Heart right ventricle (tissue), 16 donors: Measurements from ENCODE around the gene TMEM95. TPM values are rescaled to one million over a fixed set of nuclear protein-coding genes. Genes with fewer than 3 reads are reported as not detected.

Source experiments
- ATAC-seq, 8 donors: fragments of 200-7000 bp; cut with Tn5 transposase; one replicate each; pipeline ENCODE4 v1.9.1; 2020; ENCODE audit warnings: mild to moderate bottlenecking in 8 of 8, moderate library complexity in 8 of 8, moderate number of reproducible peaks in 1 of 8
- DNase-seq, 2 donors: peaks; one replicate each; pipeline ENCODE4 v3.0.0-alpha.2; 2020
- H3K27ac ChIP-seq, 10 donors: fragments of 200-600 bp; sonication (generic) in 2 of 10; one replicate each; pipeline versions ENCODE4 v1.5.0 to v1.8.0; 2020 to 2022; ENCODE audit warnings: mild to moderate bottlenecking in 3 of 10
- H3K27me3 ChIP-seq, 7 donors: fragments of 200-600 bp; one replicate each; pipeline ENCODE4 v1.8.0; 2021 to 2022; ENCODE audit warnings: mild to moderate bottlenecking in 2 of 7
- H3K36me3 ChIP-seq, 9 donors: fragments of 200-600 bp; sonication (generic) in 1 of 9; one replicate each; pipeline versions ENCODE4 v1.5.0 to v1.8.0; 2020 to 2022; ENCODE audit warnings: mild to moderate bottlenecking in 2 of 9
- H3K4me1 ChIP-seq, 9 donors: fragments of 200-600 bp; sonication (generic) in 1 of 9; one replicate each; pipeline versions ENCODE4 v1.5.0 to v1.8.0; 2020 to 2022; ENCODE audit warnings: mild to moderate bottlenecking in 4 of 9
- H3K4me3 ChIP-seq, 10 donors: fragments of 200-600 bp; sonication (generic) in 2 of 10; one replicate each; pipeline versions ENCODE4 v1.5.0 to v1.8.0; 2020 to 2022; ENCODE audit warnings: mild to moderate bottlenecking in 7 of 10, moderate library complexity in 2 of 10
- H3K9me3 ChIP-seq, 11 donors: fragments of 200-600 bp in 10 of 11; sonication (generic) in 2 of 11; one replicate each; pipeline versions ENCODE4 v1.5.0 to v1.8.0; 2013 to 2022; ENCODE audit warnings: mild to moderate bottlenecking in 2 of 11, control low read depth in 1 of 11, moderate library complexity in 1 of 11
- CTCF ChIP-seq, 9 donors: fragments of 200-600 bp; sonication (generic) in 2 of 9; IDR thresholded peaks; one replicate each; pipeline versions ENCODE4 v1.5.0 to v1.8.0; 2021 to 2022; ENCODE audit warnings: antibody characterized with exemption in 9 of 9, mild to moderate bottlenecking in 5 of 9, moderate library complexity in 1 of 9
- WGBS, 2 donors: extraction: QIAGEN DNeasy Blood & Tissue Kit; methylation state at CpG; one replicate each; pipeline ENCODE4 v1.1.7; 2013; ENCODE audit warnings: inconsistent platforms in 1 of 2; 5-methylcytosine and 5-hydroxymethylcytosine counted together
- intact Hi-C, 10 donors: fragments of 100-400 bp; cut with DNase I; formaldehyde crosslinking; loops; one replicate each; pipeline versions ENCODE4 v1.11.1 to v1.14.2; 2022
- polyA plus RNA-seq, 2 donors: library from polyadenylated mRNA; stranded (reverse); fragments of 200-250 nt; gene quantifications; one replicate each; pipeline ENCODE4 v1.2.3, GENCODE V29; 2013
- total RNA-seq, 10 donors: library from RNA; stranded (reverse); fragmentation: NEBNext Ultra II Directional in 3 of 10; extraction: Animal tissue kit (Norgen Biotek cat#: 25700) in 3 of 10; gene quantifications; one replicate each; pipeline versions ENCODE4 v1.2.1 to v1.2.4, GENCODE V29; 2021 to 2023
- donor health status: Arrhythmogenic right ventricular cardiomyopathy.
- donor health status: ischemic (EF 13 %, LVEDD 7.1; RV severe dilation, severe dysfunction).
- donor health status: healthy with polysubstance abuse.
- donor health status: DM: no; HTN: yes; CAD: no.
- donor health status: DM: no; HTN: no; CAD: no.
- donor health status: ischemic (EF 25% LVEDD 6.9; RV normal size, moderate dysfunction).
- donor health status: ischemic (EF 25% LVEDD 5.7; RV mildly dilated, moderate dysfunction).
- donor health status: healthy.
- donor health status: DM: yes; HTN: yes; CAD: no.
- donor health status: Ischemic cardiomyopathy.
- donor health status: ischemic (EF 35%, LVEDD 5.7; RV mildly dilated, moderate dysfunction).
- donor health status: nonischemic (EF 11% LVEDD 7.7; RV severe dilation, severe dysfunction).
- donor health status: DM: yes; HTN: yes; CAD: no.
- donor health status: PGD.
- donor health status: ischemic (EF 29% LVEDD 5.4; RV normal size, mild dysfunction).
- donor health status: nonischemic (EF 23%, LVEDD 6.1; RV moderate dilation, normal function).

Gene TMEM95
- total and polyA plus RNA-seq, 12 donors: 0.39 TPM; not detected in 11

GRCh38 chr17:7313088-7313889, 41.7 kb upstream of the TMEM95 start:
- ATAC-seq (no peak), DNase-seq (no peak)
- H3K4me3 ChIP-seq: peak overlapping the region in 1 of 10 donors; percentile 99
- intact Hi-C loops: no loop called here
- WGBS, 2 donors: 86% methylated on average over 7 of the region's 7 CpGs
- peaks cover 12 to 69% (median 54%) of the 10 kb centered on the region in 9 donors for H3K4me1 ChIP-seq
- H3K36me3 ChIP-seq: peaks cover 0 to 75% (median 53%) of the 10 kb centered on the region in 9 donors
- H3K27ac ChIP-seq: peak overlapping the region in 2 of 10 donors; percentile 97 to 98
- H3K9me3 ChIP-seq: no peaks in the 10 kb centered on the region
- peak in 1 of 9 donors; percentile 16 for TF ChIP-seq CTCF (IDR thresholded peaks at IDR 0.05)
- no peaks in the 10 kb centered on the region for H3K27me3 ChIP-seq

- intact Hi-C loops: no loop called here
- Histone ChIP-seq H3K4me1 (peaks cover 12 to 65% (median 52%) of the 10 kb centered on the region in 9 donors), H3K36me3 (peaks cover 0 to 83% (median 54%) of the 10 kb centered on the region in 9 donors), H3K27ac (peak overlapping the region in 9 of 10 donors; percentile 85 to 99 (median 95)), H3K9me3 (no peaks in the 10 kb centered on the region), H3K4me3 (peak overlapping the region; percentile 82 to 100 (median 94)), H3K27me3 (no peaks in the 10 kb centered on the region)
- 48% methylated on average over 9 of the region's 9 CpGs for WGBS, 2 donors
- TF ChIP-seq CTCF (IDR thresholded peaks at IDR 0.05): no peak
- ATAC-seq: no peak
- DNase-seq: no peak
These were observed 40.9 kb upstream of the TMEM95 start for GRCh38 chr17:7313890-7314718.

- Histone ChIP-seq H3K27me3 (no peaks in the 10 kb centered on the region), H3K9me3 (no peaks in the 10 kb centered on the region), H3K4me1 (peaks cover 12 to 57% (median 43%) of the 10 kb centered on the region in 9 donors), H3K27ac (peak within 1 kb of the TSS; percentile 85 to 99 (median 94)), H3K36me3 (peaks cover 0 to 84% (median 59%) of the 10 kb centered on the region in 9 donors), H3K4me3 (peak within 1 kb of the TSS; percentile 82 to 100 (median 94))
- peak; percentile 82 to 95 (median 92) for ATAC-seq
- TF ChIP-seq CTCF (IDR thresholded peaks at IDR 0.05): no peak
- intact Hi-C loops: no loop called here
- DNase-seq: peak; percentile 93 to 95
- WGBS, 2 donors: 0% methylated on average over 79 to 95 of the region's 95 CpGs
These were observed 40.0 kb upstream of the TMEM95 start, which contains the start of gene GPS2 for GRCh38 chr17:7314719-7315569. TSS of gene GPS2 (minus strand) at chr17:7315360. CDS start at chr17:7315052, 308 bp downstream.
